Measurements from ENCODE around the gene VWA3A.

Gene VWA3A

GRCh38 chr16:22174642-22175041 lies 82.3 kb downstream of the VWA3A start:
- no peak for TF ChIP-seq CTCF (IDR thresholded peaks at IDR 0.05; ENCODE audit: low read depth, low read length, missing control alignments)
- no peak overlapping the region for H3K4me3 ChIP-seq (ENCODE audit: low read depth, low read length)
- DNase-seq (ENCODE audit: low read depth) = no peak
- in situ Hi-C loops (cut with HindIII; ENCODE audit: low sequenced_read_pairs) = loop anchor here (25.0 kb wide), 1 partner anchor 87 kb away; the partner anchor contains the start of gene VWA3A

- H3K4me3 ChIP-seq (ENCODE audit: low read depth, low read length) = no peak overlapping the region
- in situ Hi-C loops (cut with HindIII; ENCODE audit: low sequenced_read_pairs) = loop anchor here (25.0 kb wide), 1 partner anchor 91 kb away; the partner anchor contains the start of gene VWA3A
- no peak for TF ChIP-seq CTCF (IDR thresholded peaks at IDR 0.05; ENCODE audit: low read depth, low read length, missing control alignments)
- DNase-seq (ENCODE audit: low read depth) = no peak
Observed at GRCh38 chr16:22177968-22178930, 85.9 kb downstream of the VWA3A start.

- no peak for TF ChIP-seq CTCF (IDR thresholded peaks at IDR 0.05; ENCODE audit: low read depth, low read length, missing control alignments)
- no peak overlapping the region for H3K4me3 ChIP-seq (ENCODE audit: low read depth, low read length)
- no peak for DNase-seq (ENCODE audit: low read depth)
- in situ Hi-C loops (cut with HindIII; ENCODE audit: low sequenced_read_pairs) = loop anchor here (25.0 kb wide), 1 partner anchor 94 kb away; the partner anchor contains the start of gene VWA3A
Observed at GRCh38 chr16:22181426-22181825, 89.1 kb downstream of the VWA3A start.

GRCh38 chr16:22181843-22182242 lies 89.5 kb downstream of the VWA3A start:
- no peak for DNase-seq (ENCODE audit: low read depth)
- in situ Hi-C loops (cut with HindIII; ENCODE audit: low sequenced_read_pairs) = loop anchor here (25.0 kb wide), 1 partner anchor 95 kb away; the partner anchor contains the start of gene VWA3A
- H3K4me3 ChIP-seq (ENCODE audit: low read depth, low read length) = no peak overlapping the region

GRCh38 chr16:22183335-22183734 lies 91.0 kb downstream of the VWA3A start:
- in situ Hi-C loops (cut with HindIII; ENCODE audit: low sequenced_read_pairs) = loop anchor here (25.0 kb wide), 1 partner anchor 96 kb away; the partner anchor contains the start of gene VWA3A
- no peak overlapping the region for H3K4me3 ChIP-seq (ENCODE audit: low read depth, low read length)
- TF ChIP-seq CTCF (IDR thresholded peaks at IDR 0.05; ENCODE audit: low read depth, low read length, missing control alignments) = no peak

More at GRCh38 chr16:22181843-22182242, 89.5 kb downstream of the VWA3A start:
- TF ChIP-seq CTCF (IDR thresholded peaks at IDR 0.05; ENCODE audit: low read depth, low read length, missing control alignments) = no peak

GRCh38 chr16:22183901-22184614 lies 91.7 kb downstream of the VWA3A start:
- H3K4me3 ChIP-seq (ENCODE audit: low read depth, low read length) = no peak overlapping the region
- no peak for DNase-seq (ENCODE audit: low read depth)
- in situ Hi-C loops (cut with HindIII; ENCODE audit: low sequenced_read_pairs) = loop anchor here (25.0 kb wide), 1 partner anchor 97 kb away; the partner anchor contains the start of gene VWA3A
- peak; percentile 37 for TF ChIP-seq CTCF (IDR thresholded peaks at IDR 0.05; ENCODE audit: low read depth, low read length, missing control alignments)

More at GRCh38 chr16:22183335-22183734, 91.0 kb downstream of the VWA3A start:
- no peak for DNase-seq (ENCODE audit: low read depth)

Measured in astrocyte of the cerebellum (primary cell).